Measurements from ENCODE around the gene PPP1R9B.

Gene PPP1R9B

GRCh38 chr17:50196036-50196435 lies 45.6 kb upstream of the PPP1R9B start:
- ChIA-PET CTCF (interaction anchor here (0.8 to 4.7 kb wide), 14 partner anchors 8 to 199 kb away, joined by 3 to 107 read pairs (median 6); partner anchors contain the start of genes PDK2, SGCA and TMEM92), POLR2A (no interaction called here)
- TF ChIP-seq CTCF (IDR thresholded peaks at IDR 0.05; ENCODE audit: control extremely low read depth, extremely low read depth, low read depth, missing control alignments) = no peak
- DNase-seq (ENCODE audit: extremely low spot score) = no peak

GRCh38 chr17:50194934-50195865 lies 44.7 kb upstream of the PPP1R9B start:
- CTCF ChIA-PET = interaction anchor here (0.8 to 4.7 kb wide), 10 partner anchors 8 to 202 kb away, joined by 3 to 107 read pairs (median 12); partner anchors contain the start of genes LRRC59, PDK2, SGCA and TMEM92
- no peak for TF ChIP-seq CTCF (IDR thresholded peaks at IDR 0.05; ENCODE audit: control extremely low read depth, extremely low read depth, low read depth, missing control alignments)
- POLR2A ChIA-PET = no interaction called here
- DNase-seq (ENCODE audit: extremely low spot score) = no peak

- CTCF ChIA-PET = interaction anchor here (0.9 to 4.7 kb wide), 4 partner anchors 16 to 203 kb away, joined by 3 to 107 read pairs (median 18); partner anchors contain the start of genes LRRC59 and TMEM92
- TF ChIP-seq CTCF (IDR thresholded peaks at IDR 0.05; ENCODE audit: control extremely low read depth, extremely low read depth, low read depth, missing control alignments) = no peak
- POLR2A ChIA-PET = no interaction called here
Measured at GRCh38 chr17:50194140-50194933, 43.9 kb upstream of the PPP1R9B start.

GRCh38 chr17:50192618-50193291 lies 42.3 kb upstream of the PPP1R9B start:
- ChIA-PET POLR2A (no interaction called here), CTCF (interaction anchor here (1.0 to 3.8 kb wide), 5 partner anchors 9 to 99 kb away, joined by 3 to 19 read pairs (median 3); no protein-coding TSS in a partner anchor)
- no peak for TF ChIP-seq CTCF (IDR thresholded peaks at IDR 0.05; ENCODE audit: control extremely low read depth, extremely low read depth, low read depth, missing control alignments)
- peak; percentile 56 for DNase-seq (ENCODE audit: extremely low spot score)

More at GRCh38 chr17:50194140-50194933, 43.9 kb upstream of the PPP1R9B start:
- no peak for DNase-seq (ENCODE audit: extremely low spot score)

- DNase-seq (ENCODE audit: extremely low spot score) = no peak
- TF ChIP-seq CTCF (IDR thresholded peaks at IDR 0.05; ENCODE audit: control extremely low read depth, extremely low read depth, low read depth, missing control alignments) = no peak
Measured at GRCh38 chr17:50192144-50192617, 41.7 kb upstream of the PPP1R9B start.

More at GRCh38 chr17:50192144-50192617, 41.7 kb upstream of the PPP1R9B start:
- POLR2A ChIA-PET = no interaction called here
- CTCF ChIA-PET = interaction anchor here (1.0 to 3.8 kb wide), 6 partner anchors 8 to 205 kb away, joined by 3 to 19 read pairs (median 7); partner anchors contain the start of genes COL1A1 and LRRC59

Data from GM10248 (cell line).